GM10266 (cell line): ENCODE results near the gene CES1.

Source experiments
- DNase-seq: peaks from one replicate; pipeline ENCODE4 v3.0.0; 2012; ENCODE audit errors: extremely low spot score
- TF ChIP-seq, protein P1 (sequence below): IDR thresholded peaks from 2 replicates; pipeline ENCODE4 v1.5.1; 2012; ENCODE audit warnings: mild to moderate bottlenecking, low read depth; ENCODE audit not compliant: control insufficient read depth, insufficient read depth; ENCODE audit errors: missing control alignments

CES1 gene

DNA sequence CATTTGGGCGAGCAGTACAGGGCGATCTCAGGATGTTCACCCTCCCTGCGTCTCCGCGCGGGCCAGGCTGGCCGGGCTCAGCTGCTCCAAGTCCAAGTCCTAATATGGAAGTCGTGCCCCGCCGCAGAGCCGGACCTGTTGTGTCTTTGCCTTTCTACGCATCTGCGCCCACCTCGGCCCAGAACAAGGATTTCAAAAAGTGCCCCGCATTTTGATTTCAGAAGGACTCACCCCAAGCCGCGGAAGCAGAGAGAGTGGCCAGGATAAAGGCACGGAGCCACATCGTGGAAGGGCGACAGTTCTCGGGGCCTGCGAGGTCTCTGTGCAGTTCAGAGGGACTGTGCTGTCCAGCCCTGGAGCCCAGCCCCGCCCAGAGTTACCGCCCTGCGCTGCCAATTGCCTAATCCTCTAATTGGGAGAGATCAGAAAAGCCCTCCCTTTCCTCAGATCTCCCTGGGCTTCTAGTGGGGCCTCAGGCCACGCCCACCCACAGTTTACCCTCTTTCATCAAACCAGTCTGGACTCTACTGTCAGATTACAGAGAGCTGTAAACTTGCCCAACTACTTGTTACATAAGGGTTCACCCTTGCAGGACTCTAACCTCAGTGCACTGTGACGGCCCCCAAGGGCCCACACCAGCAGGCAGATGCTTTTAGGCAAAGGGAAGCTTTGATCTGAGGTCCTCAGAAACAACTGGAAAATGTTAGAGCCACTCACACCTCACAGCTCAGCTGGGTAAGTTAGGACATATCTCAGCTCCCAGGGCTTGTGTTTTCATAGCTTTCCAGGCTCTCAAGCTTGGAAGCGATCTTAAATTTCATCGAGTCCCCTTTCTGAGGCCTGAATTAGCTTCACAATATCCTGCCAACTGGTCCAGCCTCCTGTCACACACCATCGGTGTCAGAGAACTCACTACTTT, at the start of gene CES1:
Gene CES1, minus strand, starts transcription at position 324 of the 919 bp plus-strand sequence. Its CDS starts 41 bp downstream, at position 283.
- TF ChIP-seq, protein P1, sequence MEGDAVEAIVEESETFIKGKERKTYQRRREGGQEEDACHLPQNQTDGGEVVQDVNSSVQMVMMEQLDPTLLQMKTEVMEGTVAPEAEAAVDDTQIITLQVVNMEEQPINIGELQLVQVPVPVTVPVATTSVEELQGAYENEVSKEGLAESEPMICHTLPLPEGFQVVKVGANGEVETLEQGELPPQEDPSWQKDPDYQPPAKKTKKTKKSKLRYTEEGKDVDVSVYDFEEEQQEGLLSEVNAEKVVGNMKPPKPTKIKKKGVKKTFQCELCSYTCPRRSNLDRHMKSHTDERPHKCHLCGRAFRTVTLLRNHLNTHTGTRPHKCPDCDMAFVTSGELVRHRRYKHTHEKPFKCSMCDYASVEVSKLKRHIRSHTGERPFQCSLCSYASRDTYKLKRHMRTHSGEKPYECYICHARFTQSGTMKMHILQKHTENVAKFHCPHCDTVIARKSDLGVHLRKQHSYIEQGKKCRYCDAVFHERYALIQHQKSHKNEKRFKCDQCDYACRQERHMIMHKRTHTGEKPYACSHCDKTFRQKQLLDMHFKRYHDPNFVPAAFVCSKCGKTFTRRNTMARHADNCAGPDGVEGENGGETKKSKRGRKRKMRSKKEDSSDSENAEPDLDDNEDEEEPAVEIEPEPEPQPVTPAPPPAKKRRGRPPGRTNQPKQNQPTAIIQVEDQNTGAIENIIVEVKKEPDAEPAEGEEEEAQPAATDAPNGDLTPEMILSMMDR = no peak
- no peak for DNase-seq

DNA sequence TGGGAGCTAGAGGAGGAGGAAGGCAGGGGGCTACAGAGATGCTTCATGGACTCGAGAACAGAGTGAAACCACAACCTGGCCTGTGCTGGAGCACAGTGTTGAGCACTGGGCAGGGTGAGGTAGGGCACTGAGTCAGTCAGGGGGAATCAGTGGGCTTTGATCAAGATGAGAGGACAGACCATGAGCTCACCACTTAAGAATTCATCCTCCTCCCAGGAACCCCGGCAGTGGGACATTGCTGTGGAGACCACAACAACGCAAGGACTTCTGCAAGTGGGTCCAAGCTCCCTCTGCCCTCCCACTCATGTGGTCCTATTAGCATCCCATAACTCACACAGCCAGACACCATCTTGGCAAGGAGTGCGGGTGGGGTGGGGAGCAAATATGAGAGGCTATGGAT, 44.0 kb upstream of the CES1 start:
- TF ChIP-seq, protein P1 = no peak
- no peak for DNase-seq

DNA sequence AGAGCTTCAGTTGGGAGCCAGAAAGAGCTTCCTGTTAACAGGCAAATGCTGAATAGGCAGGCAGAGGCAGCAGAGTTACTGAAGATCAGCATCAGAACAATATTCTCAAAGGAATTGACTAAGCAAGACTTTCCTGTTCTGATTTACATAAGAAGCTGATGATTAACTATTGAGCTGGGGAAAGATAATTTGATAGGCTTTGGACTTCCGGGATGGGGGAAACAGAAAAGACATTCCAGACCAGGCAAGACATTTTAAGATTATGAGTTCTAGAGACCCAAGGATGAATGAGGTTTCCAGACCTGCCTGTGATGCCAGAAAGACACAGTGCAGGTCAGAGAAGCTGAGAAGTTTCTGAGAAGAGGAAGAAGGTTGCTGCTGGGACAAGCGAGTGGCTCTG, 42.4 kb upstream of the CES1 start, which contains the start of gene CES5A:
Gene CES5A, minus strand, starts transcription at position 101 of the 400 bp plus-strand sequence. CDS start 152 bp downstream, outside the sequence.
- no peak for DNase-seq
- TF ChIP-seq, protein P1 = no peak

DNA sequence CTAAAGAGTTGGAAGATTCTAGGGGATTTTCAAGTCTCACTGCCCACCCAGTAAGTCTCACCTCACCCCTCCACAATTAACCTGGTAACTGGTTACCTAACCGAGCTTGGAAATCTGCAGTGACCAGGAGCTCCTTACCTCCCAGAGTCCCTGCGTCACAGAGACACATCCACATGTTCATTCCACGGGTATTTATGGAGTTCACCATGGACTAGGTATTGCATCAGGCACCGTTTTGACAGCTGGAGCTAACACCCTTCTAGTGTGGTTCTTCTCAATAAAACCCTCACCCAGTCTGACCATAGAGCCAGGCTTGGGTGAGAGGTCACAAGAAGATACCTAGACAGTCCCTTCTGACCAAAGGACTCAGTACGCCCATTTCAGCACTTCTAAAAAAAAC, 40.2 kb upstream of the CES1 start:
- TF ChIP-seq, protein P1 = no peak

DNA sequence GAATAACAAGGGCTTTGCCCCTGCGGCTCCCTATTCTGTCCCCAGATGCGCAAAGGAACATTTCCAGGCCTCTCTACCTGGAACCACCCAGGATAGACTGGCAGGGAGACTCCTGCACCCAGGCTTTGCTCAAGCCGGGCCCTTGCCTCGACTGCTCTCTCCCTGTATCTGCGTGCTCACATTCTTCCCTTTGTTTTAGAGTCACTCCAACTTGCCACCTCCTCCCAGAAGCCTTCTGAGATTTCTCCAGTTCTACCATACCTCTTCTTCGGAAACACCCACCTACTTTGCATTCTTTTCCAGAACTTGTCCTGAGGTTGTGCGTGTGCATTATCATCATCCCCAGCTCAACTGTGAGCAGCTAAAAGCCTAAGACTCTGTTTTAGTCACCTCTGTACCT, 39.2 kb upstream of the CES1 start:
- DNase-seq = no peak
- TF ChIP-seq, protein P1 = no peak

More for the DNA sequence above, 40.2 kb upstream of the CES1 start:
- no peak for DNase-seq

DNA sequence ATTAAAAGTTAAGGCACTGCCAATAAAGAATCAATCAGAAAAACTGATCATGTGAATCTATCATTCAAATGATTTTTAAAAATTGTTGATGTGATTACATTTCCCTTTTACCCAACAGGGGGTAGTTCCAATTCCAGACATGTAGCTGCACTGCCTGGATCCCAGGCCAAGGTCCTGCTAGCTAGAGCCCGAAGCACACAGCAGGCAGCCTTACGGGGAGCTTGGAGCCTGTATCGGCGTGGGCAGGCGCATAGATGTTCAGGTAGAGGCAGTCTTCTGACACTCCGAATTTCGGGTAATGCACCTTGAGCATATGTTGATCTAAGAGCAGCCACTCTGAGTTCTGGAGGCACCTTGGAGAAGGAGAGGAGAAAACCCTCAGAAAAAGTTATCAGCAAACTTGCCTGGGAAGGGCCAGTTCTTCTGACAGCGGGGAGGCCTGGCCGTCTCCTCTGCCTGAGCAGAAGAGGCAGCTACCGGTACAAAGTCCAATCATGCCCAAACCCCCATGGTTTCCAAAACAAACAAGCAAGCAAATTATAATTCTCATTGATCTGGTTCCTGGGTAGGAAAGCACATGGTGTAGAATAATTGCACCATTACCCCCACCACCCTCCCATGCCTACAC, 38.6 kb upstream of the CES1 start:
- TF ChIP-seq, protein P1 = no peak
- no peak for DNase-seq
